Natural killer cell (primary cell): ENCODE results near the gene TAX1BP1. TPM values are rescaled to one million over a fixed set of nuclear protein-coding genes. Genes with fewer than 3 reads are reported as not detected.

Source experiments
- ATAC-seq, 3 donors: fragments of 150-1000 bp in 2 of 3; fragments of 200-7000 bp in 1 of 3; cut with Tn5 transposase; 1 replicate in 1 of 3; 2 replicates in 2 of 3; pipeline ENCODE4 v1.10.0; 2021; ENCODE audit warnings: mild to moderate bottlenecking in 2 of 3, moderate library complexity in 2 of 3
- DNase-seq, 2 donors: peaks; one replicate each; pipeline versions ENCODE4 v3.0.0 to v3.0.0-alpha.2; 2013 to 2021; ENCODE audit warnings: mixed read lengths in 1 of 2
- H3K27ac ChIP-seq: one replicate; pipeline ENCODE4 v1.5.1; 2013; ENCODE audit warnings: mild to moderate bottlenecking, low read length
- H3K27me3 ChIP-seq: one replicate; pipeline ENCODE4 v1.6.1; 2013; ENCODE audit warnings: low read length; ENCODE audit not compliant: control insufficient read depth, insufficient read depth
- H3K36me3 ChIP-seq: one replicate; pipeline ENCODE4 v1.6.1; 2013; ENCODE audit warnings: low read length; ENCODE audit not compliant: control insufficient read depth, insufficient read depth
- H3K4me1 ChIP-seq: one replicate; pipeline ENCODE4 v1.6.1; 2013; ENCODE audit warnings: low read length; ENCODE audit not compliant: control insufficient read depth, insufficient read depth
- H3K4me3 ChIP-seq: one replicate; pipeline ENCODE4 v1.5.1; 2013; ENCODE audit warnings: low read length
- H3K9me3 ChIP-seq: one replicate; pipeline ENCODE4 v1.6.1; 2013; ENCODE audit warnings: low read length; ENCODE audit not compliant: control insufficient read depth, insufficient read depth
- H3K27ac Mint-ChIP-seq, 2 donors: one replicate each; pipeline ENCODE4 v1.8.0; 2022; ENCODE audit warnings: mild to moderate bottlenecking in 2 of 2, mixed read lengths in 2 of 2, moderate library complexity in 1 of 2
- H3K27me3 Mint-ChIP-seq, 2 donors: one replicate each; pipeline ENCODE4 v1.8.0; 2022; ENCODE audit warnings: low read depth in 2 of 2, mixed read lengths in 2 of 2
- H3K36me3 Mint-ChIP-seq: one replicate; pipeline ENCODE4 v1.8.0; 2022; ENCODE audit warnings: mixed read lengths
- H3K4me1 Mint-ChIP-seq, 2 donors: one replicate each; pipeline ENCODE4 v1.8.0; 2022; ENCODE audit warnings: mixed read lengths in 2 of 2
- H3K4me3 Mint-ChIP-seq: one replicate; pipeline ENCODE4 v1.8.0; 2022; ENCODE audit warnings: mild to moderate bottlenecking, moderate library complexity, mixed read lengths
- H3K9me3 Mint-ChIP-seq, 2 donors: one replicate each; pipeline ENCODE4 v1.8.0; 2022; ENCODE audit warnings: mixed read lengths in 2 of 2
- CTCF ChIP-seq: fragments of 200-600 bp; IDR thresholded peaks from one replicate; pipeline ENCODE4 v1.8.0; 2022; ENCODE audit warnings: antibody characterized with exemption
- WGBS: methylation state at CpG from one replicate; pipeline ENCODE4 v1.1.7; 2013; ENCODE audit warnings: missing lambda C conversion rate; ENCODE audit not compliant: insufficient coverage; 5-methylcytosine and 5-hydroxymethylcytosine counted together
- intact Hi-C: fragments of 100-400 bp; cut with micrococcal nuclease; formaldehyde crosslinking; loops from one replicate; pipeline ENCODE4 v1.14.2; 2022
- total RNA-seq, 4 donors: library from RNA; stranded (reverse); fragments of 120-200 nt in 1 of 4; gene quantifications; one replicate each; pipeline versions ENCODE4 v1.2.3 to v1.2.4, GENCODE V29; 2013 to 2022

The TAX1BP1 gene
- total RNA-seq, 3 donors from 2014 or later (not counting 1 experiment from before 2014, with no cell fraction given) = 135 to 158 (median 150) TPM

- intact Hi-C loops = no loop called here
- no peaks in the 10 kb centered on the region for H3K9me3 Mint-ChIP-seq
Measured at GRCh38 chr7:27872356-27873275, 132.7 kb downstream of the TAX1BP1 start.

GRCh38 chr7:27873981-27874957 is 134.3 kb downstream of the TAX1BP1 start:
- WGBS = 79% methylated on average over 13 of the region's 13 CpGs
- intact Hi-C loops = no loop called here

More at GRCh38 chr7:27872356-27873275, 132.7 kb downstream of the TAX1BP1 start:
- no peak overlapping the region for H3K4me3 ChIP-seq
- ATAC-seq (no peak), DNase-seq (no peak)
- H3K36me3 ChIP-seq = no peaks in the 10 kb centered on the region
- no peak overlapping the region for H3K4me3 Mint-ChIP-seq
- no peaks in the 10 kb centered on the region for H3K27me3 Mint-ChIP-seq
- peaks cover 3% of the 10 kb centered on the region for H3K4me1 ChIP-seq
- TF ChIP-seq CTCF = no peak
- no peaks in the 10 kb centered on the region for H3K9me3 ChIP-seq
- no peak overlapping the region for H3K27ac ChIP-seq
- no peaks in the 10 kb centered on the region for H3K36me3 Mint-ChIP-seq
- H3K27ac Mint-ChIP-seq = no peak overlapping the region
- H3K4me1 Mint-ChIP-seq = peaks cover 75 to 76% of the 10 kb centered on the region in 2 donors
- no peaks in the 10 kb centered on the region for H3K27me3 ChIP-seq
- 91% methylated on average over 16 of the region's 17 CpGs for WGBS

GRCh38 chr7:27875061-27875460 is 135.1 kb downstream of the TAX1BP1 start:
- intact Hi-C loops = no loop called here
- peaks cover 68 to 73% of the 10 kb centered on the region in 2 donors for H3K4me1 Mint-ChIP-seq
- Histone ChIP-seq H3K27me3 (no peaks in the 10 kb centered on the region), H3K4me3 (no peak overlapping the region), H3K4me1 (peaks cover 3% of the 10 kb centered on the region), H3K27ac (no peak overlapping the region), H3K9me3 (no peaks in the 10 kb centered on the region), H3K36me3 (no peaks in the 10 kb centered on the region)
- H3K4me3 Mint-ChIP-seq = no peak overlapping the region
- H3K27ac Mint-ChIP-seq = peak overlapping the region; percentile 0 to 38
- no peak for DNase-seq
- TF ChIP-seq CTCF = no peak
- H3K27me3 Mint-ChIP-seq = no peaks in the 10 kb centered on the region
- no peak for ATAC-seq
- WGBS = 96% methylated on average over 9 of the region's 9 CpGs
- H3K9me3 Mint-ChIP-seq = no peaks in the 10 kb centered on the region
- H3K36me3 Mint-ChIP-seq = no peaks in the 10 kb centered on the region

More at GRCh38 chr7:27873981-27874957, 134.3 kb downstream of the TAX1BP1 start:
- H3K27me3 ChIP-seq = no peaks in the 10 kb centered on the region
- no peaks in the 10 kb centered on the region for H3K9me3 ChIP-seq
- Mint-ChIP-seq H3K9me3 (no peaks in the 10 kb centered on the region), H3K36me3 (no peaks in the 10 kb centered on the region), H3K27me3 (no peaks in the 10 kb centered on the region), H3K4me1 (peaks cover 75 to 77% of the 10 kb centered on the region in 2 donors), H3K4me3 (no peak overlapping the region), H3K27ac (peak overlapping the region; percentile 26 to 37)
- H3K4me3 ChIP-seq = no peak overlapping the region
- no peaks in the 10 kb centered on the region for H3K36me3 ChIP-seq
- ATAC-seq (no peak), DNase-seq (no peak)
- no peak overlapping the region for H3K27ac ChIP-seq
- peaks cover 3% of the 10 kb centered on the region for H3K4me1 ChIP-seq
- TF ChIP-seq CTCF = no peak
